GM12873 (cell line): ENCODE measurements around the gene AKNA.

Source experiments
- TF ChIP-seq, protein P1 (sequence below): IDR thresholded peaks from 2 replicates; pipeline ENCODE4 v1.5.1; 2012; ENCODE audit warnings: low read depth, mild to moderate bottlenecking, moderate library complexity, low read length, control low read depth; ENCODE audit not compliant: insufficient read depth; ENCODE audit errors: missing control alignments

AKNA gene

DNA sequence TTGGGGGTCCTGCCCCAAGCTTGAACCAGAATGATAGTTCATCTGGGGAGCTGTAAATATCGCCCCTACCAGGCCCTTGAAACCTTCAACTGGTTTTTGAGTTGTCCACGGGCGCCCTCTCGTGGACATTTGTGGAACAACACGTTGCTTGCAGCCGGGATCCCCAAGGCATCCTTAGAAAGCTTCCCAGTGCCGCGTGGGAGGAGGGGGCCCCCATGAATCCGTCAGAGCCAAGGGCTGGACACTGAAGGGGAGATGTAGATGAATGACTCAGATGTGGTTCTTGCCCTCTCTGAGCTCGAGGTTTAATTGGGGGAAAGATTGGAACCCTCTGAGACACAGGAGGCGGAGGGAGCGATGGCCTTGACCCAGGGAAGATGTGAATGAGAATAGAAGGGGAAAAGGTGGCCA, 96.7 kb downstream of the AKNA start:
- TF ChIP-seq, protein P1, sequence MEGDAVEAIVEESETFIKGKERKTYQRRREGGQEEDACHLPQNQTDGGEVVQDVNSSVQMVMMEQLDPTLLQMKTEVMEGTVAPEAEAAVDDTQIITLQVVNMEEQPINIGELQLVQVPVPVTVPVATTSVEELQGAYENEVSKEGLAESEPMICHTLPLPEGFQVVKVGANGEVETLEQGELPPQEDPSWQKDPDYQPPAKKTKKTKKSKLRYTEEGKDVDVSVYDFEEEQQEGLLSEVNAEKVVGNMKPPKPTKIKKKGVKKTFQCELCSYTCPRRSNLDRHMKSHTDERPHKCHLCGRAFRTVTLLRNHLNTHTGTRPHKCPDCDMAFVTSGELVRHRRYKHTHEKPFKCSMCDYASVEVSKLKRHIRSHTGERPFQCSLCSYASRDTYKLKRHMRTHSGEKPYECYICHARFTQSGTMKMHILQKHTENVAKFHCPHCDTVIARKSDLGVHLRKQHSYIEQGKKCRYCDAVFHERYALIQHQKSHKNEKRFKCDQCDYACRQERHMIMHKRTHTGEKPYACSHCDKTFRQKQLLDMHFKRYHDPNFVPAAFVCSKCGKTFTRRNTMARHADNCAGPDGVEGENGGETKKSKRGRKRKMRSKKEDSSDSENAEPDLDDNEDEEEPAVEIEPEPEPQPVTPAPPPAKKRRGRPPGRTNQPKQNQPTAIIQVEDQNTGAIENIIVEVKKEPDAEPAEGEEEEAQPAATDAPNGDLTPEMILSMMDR = peak; percentile 80

GRCh38 chr9:114290561-114290986, 97.2 kb downstream of the AKNA start:
- TF ChIP-seq, protein P1 = no peak

GRCh38 chr9:114289571-114290481, 98.0 kb downstream of the AKNA start:
- TF ChIP-seq, protein P1 = no peak

- TF ChIP-seq, protein P1 = no peak
Measured at GRCh38 chr9:114289106-114289505, 98.7 kb downstream of the AKNA start.

DNA sequence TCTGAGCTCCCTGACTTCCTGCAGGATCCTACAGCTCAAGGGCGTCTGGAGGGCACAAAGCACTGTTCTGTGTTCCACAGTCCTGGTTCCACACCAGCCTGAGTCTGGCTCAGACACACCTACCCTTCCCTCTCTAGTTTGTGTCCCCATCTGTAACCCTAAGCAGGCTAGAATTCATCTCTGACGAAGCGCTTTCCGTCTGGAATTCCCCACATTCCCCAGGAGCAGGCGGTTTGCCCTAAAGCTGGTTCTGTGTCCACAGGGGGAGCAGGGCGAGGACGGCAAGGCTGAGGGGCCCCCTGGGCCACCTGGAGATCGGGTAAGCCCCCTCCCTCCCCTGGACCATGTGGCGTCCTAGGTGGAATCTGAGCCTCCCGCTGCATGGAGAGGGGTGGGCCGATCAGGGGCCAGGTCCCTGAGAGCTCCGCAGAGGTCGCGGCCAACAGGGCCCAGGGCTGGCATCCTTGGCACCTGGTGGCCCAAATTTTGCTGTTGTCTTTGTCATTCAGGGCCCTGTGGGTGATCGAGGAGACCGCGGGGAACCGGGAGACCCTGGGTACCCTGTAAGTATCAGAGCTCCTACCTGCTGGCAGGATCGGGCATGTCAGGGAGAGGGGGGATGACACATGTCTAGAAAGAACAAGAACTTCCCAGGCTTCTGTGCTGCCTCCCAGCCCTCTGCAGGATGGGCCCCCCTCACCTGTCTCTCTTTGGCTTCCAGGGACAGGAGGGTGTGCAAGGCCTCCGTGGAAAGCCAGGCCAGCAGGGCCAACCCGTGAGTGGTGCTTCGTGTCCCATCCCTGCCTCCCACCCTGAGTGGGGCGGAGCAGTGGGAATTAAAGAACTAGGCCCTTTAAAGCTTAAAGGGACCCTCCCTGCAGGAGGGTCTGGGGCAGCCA, 99.3 kb downstream of the AKNA start:
- TF ChIP-seq, protein P1 = no peak

- TF ChIP-seq, protein P1 = no peak
Measured at GRCh38 chr9:114287763-114288192, 100.0 kb downstream of the AKNA start.
